Measurements from ENCODE around the gene PARD3. TPM values are rescaled to one million over a fixed set of nuclear protein-coding genes. Genes with fewer than 3 reads are reported as not detected.

Gene PARD3
- total RNA-seq, 3 donors from 2014 or later (not counting 1 experiment from before 2014, with no cell fraction given), result 0.14 to 0.49 (median 0.38) TPM

DNA sequence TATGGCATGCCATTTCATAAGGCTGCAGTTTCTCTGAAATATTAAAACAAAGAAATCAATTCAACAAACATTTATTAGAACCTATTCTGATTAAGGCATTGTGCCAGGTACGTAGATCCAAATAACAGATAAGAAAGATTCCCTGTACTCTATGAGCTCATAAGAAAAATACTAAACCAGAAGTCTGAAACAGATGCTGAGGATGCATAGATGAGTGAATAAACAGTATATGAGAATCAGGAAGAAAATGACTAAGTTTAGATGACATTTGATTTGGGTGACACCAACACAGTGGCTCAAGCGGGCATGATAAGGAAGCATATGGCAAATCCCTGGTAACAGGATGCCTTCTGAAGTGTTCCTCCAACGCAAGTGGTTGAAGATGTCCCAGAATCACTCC is 477.2 kb downstream of the PARD3 start:
- no peak for ATAC-seq
- TF ChIP-seq, protein P1, sequence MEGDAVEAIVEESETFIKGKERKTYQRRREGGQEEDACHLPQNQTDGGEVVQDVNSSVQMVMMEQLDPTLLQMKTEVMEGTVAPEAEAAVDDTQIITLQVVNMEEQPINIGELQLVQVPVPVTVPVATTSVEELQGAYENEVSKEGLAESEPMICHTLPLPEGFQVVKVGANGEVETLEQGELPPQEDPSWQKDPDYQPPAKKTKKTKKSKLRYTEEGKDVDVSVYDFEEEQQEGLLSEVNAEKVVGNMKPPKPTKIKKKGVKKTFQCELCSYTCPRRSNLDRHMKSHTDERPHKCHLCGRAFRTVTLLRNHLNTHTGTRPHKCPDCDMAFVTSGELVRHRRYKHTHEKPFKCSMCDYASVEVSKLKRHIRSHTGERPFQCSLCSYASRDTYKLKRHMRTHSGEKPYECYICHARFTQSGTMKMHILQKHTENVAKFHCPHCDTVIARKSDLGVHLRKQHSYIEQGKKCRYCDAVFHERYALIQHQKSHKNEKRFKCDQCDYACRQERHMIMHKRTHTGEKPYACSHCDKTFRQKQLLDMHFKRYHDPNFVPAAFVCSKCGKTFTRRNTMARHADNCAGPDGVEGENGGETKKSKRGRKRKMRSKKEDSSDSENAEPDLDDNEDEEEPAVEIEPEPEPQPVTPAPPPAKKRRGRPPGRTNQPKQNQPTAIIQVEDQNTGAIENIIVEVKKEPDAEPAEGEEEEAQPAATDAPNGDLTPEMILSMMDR (IDR thresholded peaks at IDR 0.05), result no peak
- Histone ChIP-seq H3K4me3 (ENCODE audit: low read length) (no peak overlapping the region), H3K27ac (ENCODE audit: low read length) (no peak overlapping the region), H3K4me1 (ENCODE audit: control insufficient read depth, insufficient read depth, low read length) (no peaks in the 10 kb centered on the region), H3K9me3 (ENCODE audit: control insufficient read depth, insufficient read depth, low read length) (no peaks in the 10 kb centered on the region), H3K36me3 (ENCODE audit: control insufficient read depth, insufficient read depth, low read length) (no peaks in the 10 kb centered on the region), H3K27me3 (ENCODE audit: control insufficient read depth, insufficient read depth, low read length) (no peaks in the 10 kb centered on the region)
- Mint-ChIP-seq H3K4me3 (no peak overlapping the region), H3K4me1 (peaks cover 18 to 19% of the 10 kb centered on the region in 2 donors), H3K36me3 (no peaks in the 10 kb centered on the region), H3K27me3 (ENCODE audit: low read depth in 2 of 2) (no peaks in the 10 kb centered on the region), H3K27ac (no peak overlapping the region), H3K9me3 (no peaks in the 10 kb centered on the region)
- 84% methylated on average over 3 of the region's 3 CpGs for WGBS (ENCODE audit: insufficient coverage)
- intact Hi-C loops (cut with micrococcal nuclease), result no loop called here
- no peak for DNase-seq

DNA sequence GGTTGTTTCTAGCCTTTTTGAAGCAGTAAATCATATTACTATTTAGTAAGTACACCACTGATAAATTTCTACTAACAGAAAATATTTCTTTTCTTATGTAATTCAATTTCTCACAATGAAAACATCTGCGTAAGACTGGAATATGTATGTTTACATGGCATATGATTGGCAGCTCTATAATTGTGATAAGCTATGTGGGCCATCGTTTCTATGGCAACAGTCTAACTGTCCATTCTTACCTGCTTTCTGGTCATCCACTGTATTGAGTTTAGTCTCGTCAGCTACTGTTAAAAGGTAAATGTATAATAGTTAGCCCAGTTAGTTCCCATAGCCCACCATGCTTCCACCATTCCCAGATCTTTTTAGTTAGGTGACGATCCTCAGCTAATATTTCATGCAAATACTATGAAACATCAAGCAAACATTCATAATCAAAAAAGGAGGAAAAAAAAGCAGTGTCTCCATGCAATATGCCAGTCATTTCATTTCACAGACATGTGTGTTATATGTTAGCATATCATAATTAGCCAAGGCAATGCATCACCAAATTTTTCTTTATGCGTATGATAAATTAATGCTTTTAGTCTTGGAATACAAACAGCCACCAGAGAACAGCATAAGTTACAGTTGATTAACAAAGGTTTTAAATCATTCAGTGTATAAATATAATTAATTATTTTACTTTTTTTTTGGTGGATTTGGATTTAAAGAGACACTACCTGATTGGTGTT is 479.0 kb downstream of the PARD3 start:
- Mint-ChIP-seq H3K4me1 (peaks cover 13% of the 10 kb centered on the region in 2 donors), H3K9me3 (no peaks in the 10 kb centered on the region)
- 86% methylated on average over 2 of the region's 5 CpGs for WGBS (ENCODE audit: insufficient coverage)

DNA sequence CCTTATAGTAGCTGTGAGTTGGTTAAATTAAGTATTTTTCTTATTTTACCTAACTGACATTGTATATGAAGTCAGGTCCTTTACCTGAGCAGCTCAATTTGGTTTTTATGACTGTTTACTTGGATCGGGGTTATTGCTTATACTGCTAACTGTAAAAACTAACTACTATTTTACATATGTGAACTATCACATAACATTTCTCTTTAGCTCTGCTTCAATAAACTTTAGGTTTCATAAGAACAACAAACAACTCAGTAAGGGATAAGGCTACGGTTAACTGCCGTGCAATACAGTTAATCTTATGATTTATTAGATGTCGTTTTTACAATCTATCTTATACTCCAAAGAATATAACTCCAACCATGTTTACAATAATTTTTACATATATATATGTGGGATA is 480.2 kb downstream of the PARD3 start:
- no peak for ATAC-seq
- no peaks in the 10 kb centered on the region for H3K9me3 Mint-ChIP-seq

More for the DNA sequence above, 479.0 kb downstream of the PARD3 start:
- TF ChIP-seq, protein P1 (IDR thresholded peaks at IDR 0.05), result no peak
- Mint-ChIP-seq H3K27ac (no peak overlapping the region), H3K36me3 (no peaks in the 10 kb centered on the region), H3K27me3 (ENCODE audit: low read depth in 2 of 2) (peaks cover 0 to 11% of the 10 kb centered on the region in 2 donors), H3K4me3 (no peak overlapping the region)
- no peaks in the 10 kb centered on the region for H3K9me3 ChIP-seq (ENCODE audit: control insufficient read depth, insufficient read depth, low read length)
- H3K4me1 ChIP-seq (ENCODE audit: control insufficient read depth, insufficient read depth, low read length), result no peaks in the 10 kb centered on the region
- H3K27me3 ChIP-seq (ENCODE audit: control insufficient read depth, insufficient read depth, low read length), result no peaks in the 10 kb centered on the region
- no peak overlapping the region for H3K4me3 ChIP-seq (ENCODE audit: low read length)
- ATAC-seq (no peak), DNase-seq (no peak)
- no peaks in the 10 kb centered on the region for H3K36me3 ChIP-seq (ENCODE audit: control insufficient read depth, insufficient read depth, low read length)
- intact Hi-C loops (cut with micrococcal nuclease), result no loop called here
- no peak overlapping the region for H3K27ac ChIP-seq (ENCODE audit: low read length)

More for the DNA sequence above, 480.2 kb downstream of the PARD3 start:
- peaks cover under 1 to 1% of the 10 kb centered on the region in 2 donors for H3K4me1 Mint-ChIP-seq
- TF ChIP-seq, protein P1 (IDR thresholded peaks at IDR 0.05), result no peak
- no peaks in the 10 kb centered on the region for H3K4me1 ChIP-seq (ENCODE audit: control insufficient read depth, insufficient read depth, low read length)
- no peak overlapping the region for H3K4me3 Mint-ChIP-seq
- H3K27ac ChIP-seq (ENCODE audit: low read length), result no peak overlapping the region
- no peaks in the 10 kb centered on the region for H3K9me3 ChIP-seq (ENCODE audit: control insufficient read depth, insufficient read depth, low read length)
- no peaks in the 10 kb centered on the region for H3K36me3 ChIP-seq (ENCODE audit: control insufficient read depth, insufficient read depth, low read length)
- H3K36me3 Mint-ChIP-seq, result no peaks in the 10 kb centered on the region
- intact Hi-C loops (cut with micrococcal nuclease), result no loop called here
- no peak overlapping the region for H3K27ac Mint-ChIP-seq
- H3K4me3 ChIP-seq (ENCODE audit: low read length), result no peak overlapping the region
- H3K27me3 ChIP-seq (ENCODE audit: control insufficient read depth, insufficient read depth, low read length), result no peaks in the 10 kb centered on the region
- WGBS (ENCODE audit: insufficient coverage), result no CpG with 5 or more reads among the region's 4 CpGs
- DNase-seq, result no peak
- H3K27me3 Mint-ChIP-seq (ENCODE audit: low read depth in 2 of 2), result peaks cover 0 to 11% of the 10 kb centered on the region in 2 donors
